GM12878 (cell line): ENCODE results near the gene KRT37. TPM values are rescaled to one million over a fixed set of nuclear protein-coding genes. Genes with fewer than 3 reads are reported as not detected.

Experiments
- ATAC-seq: fragments of 200-7000 bp; cut with Tn5 transposase; 3 replicates; pipeline ENCODE4 v1.9.1; 2020; ENCODE audit warnings: mild to moderate bottlenecking, moderate library complexity
- BruUV-seq: library from RNA; stranded (reverse); fragments of 400-500 nt; replicated peaks from 2 replicates; lab custom pipeline; 2021; lab: Mats Ljungman, UMichigan
- CTCF ChIA-PET: fragments of 300-600 bp; sonication (Branson Sonifier 250); formaldehyde crosslinking; extraction: SDS; loops from one replicate; lab custom pipeline; 2021; ENCODE audit warnings: inconsistent platforms; lab: Yijun Ruan, JAX
- POLR2A ChIA-PET: fragments of 350-600 bp; formaldehyde crosslinking; extraction: SDS; loops from one replicate; lab custom pipeline; 2021; ENCODE audit warnings: inconsistent platforms; lab: Charles Lee
- RAD21 ChIA-PET: fragments of 300-600 bp; sonication (Branson Sonifier 250); formaldehyde crosslinking; loops from one replicate; lab custom pipeline; 2023; ENCODE audit warnings: antibody characterized with exemption; ENCODE audit not compliant: unreplicated experiment; lab: Charles Lee
- SMC1A ChIA-PET: fragments of 300-600 bp; sonication (Branson Sonifier 250); formaldehyde crosslinking; loops from one replicate; lab custom pipeline; 2023; ENCODE audit not compliant: unreplicated experiment, uncharacterized antibody; lab: Charles Lee
- DNase-seq: peaks from one replicate; pipeline ENCODE4 v3.0.0-alpha.2; 2011; ENCODE audit warnings: low read depth, low spot score
- FAIRE-seq: peaks from 3 replicates; lab custom pipeline; 2011; peaks lifted over from hg19 to GRCh38; lab: Jason Lieb, UNC
- H2AFZ ChIP-seq: 2 replicates; pipeline ENCODE4 v1.6.0; 2011; ENCODE audit warnings: low read depth, low read length, control low read depth; ENCODE audit not compliant: control insufficient read depth
- H3K27ac ChIP-seq: 2 replicates; pipeline ENCODE4 v1.5.1; 2011; ENCODE audit warnings: control low read depth; ENCODE audit not compliant: control insufficient read depth, insufficient read depth
- H3K27me3 ChIP-seq, 2 experiments: replicated peaks in 1 of 2; 2 replicates each; pipeline versions ENCODE4 v1.6.0 to v1.6.1; 2011; ENCODE audit warnings: low read length in 1 of 2; ENCODE audit not compliant: control insufficient read depth in 2 of 2, insufficient read depth in 2 of 2
- H3K36me3 ChIP-seq, 2 experiments: 2 replicates each; pipeline ENCODE4 v1.5.1; 2011; ENCODE audit warnings: low read length in 1 of 2; ENCODE audit not compliant: control insufficient read depth in 2 of 2, insufficient read depth in 2 of 2
- H3K4me1 ChIP-seq: 2 replicates; pipeline ENCODE4 v1.6.1; 2011; ENCODE audit warnings: mild to moderate bottlenecking, low read length, moderate library complexity, mixed read lengths; ENCODE audit not compliant: control insufficient read depth, insufficient read depth
- H3K4me2 ChIP-seq: 2 replicates; pipeline ENCODE4 v1.6.0; 2011; ENCODE audit warnings: control low read depth; ENCODE audit not compliant: control insufficient read depth, insufficient read depth
- H3K4me3 ChIP-seq: fragments of 200-600 bp; sonication (generic); 2 replicates; pipeline ENCODE4 v1.5.1; 2016
- H3K79me2 ChIP-seq: 2 replicates; pipeline ENCODE4 v1.6.0; 2011; ENCODE audit warnings: low read length; ENCODE audit not compliant: control insufficient read depth, insufficient read depth
- H3K9ac ChIP-seq: 2 replicates; pipeline ENCODE4 v1.8.0; 2011; ENCODE audit warnings: low read length, control low read depth, mixed read lengths; ENCODE audit not compliant: control insufficient read depth, insufficient read depth
- H3K9me3 ChIP-seq: replicated peaks from 3 replicates; pipeline ENCODE4 v1.5.1; 2011; ENCODE audit warnings: mild to moderate bottlenecking, low read length; ENCODE audit not compliant: control insufficient read depth, insufficient read depth
- H4K20me1 ChIP-seq: 2 replicates; pipeline ENCODE4 v1.6.0; 2011; ENCODE audit not compliant: control insufficient read depth, insufficient read depth
- BACH1 ChIP-seq: fragments of 450-650 bp; IDR thresholded peaks from 2 replicates; pipeline ENCODE4 v1.6.1; 2017; ENCODE audit warnings: mild to moderate bottlenecking, borderline replicate concordance
- CREB1 ChIP-seq: IDR thresholded peaks from 2 replicates; pipeline ENCODE4 v1.6.1; 2012; ENCODE audit warnings: low read depth, mild to moderate bottlenecking, inconsistent platforms
- NFIC ChIP-seq: IDR thresholded peaks from 2 replicates; pipeline ENCODE4 v1.6.1; 2012; ENCODE audit warnings: low read depth, mild to moderate bottlenecking, inconsistent platforms, low read length, moderate library complexity
- PAX5 ChIP-seq: IDR thresholded peaks from 2 replicates; pipeline ENCODE4 v1.6.1; 2011; ENCODE audit warnings: low read depth, low read length, borderline replicate concordance
- SMAD5 ChIP-seq: IDR thresholded peaks from 2 replicates; pipeline ENCODE4 v1.6.1; 2016; ENCODE audit warnings: antibody characterized with exemption, low read depth
- SMARCA5 ChIP-seq: fragments of 450-650 bp; IDR thresholded peaks from 2 replicates; pipeline ENCODE4 v1.6.1; 2017; ENCODE audit warnings: mild to moderate bottlenecking
- STAT3 ChIP-seq: IDR thresholded peaks from 2 replicates; pipeline ENCODE4 v1.6.1; 2011; ENCODE audit warnings: low read depth, low read length, improper control_type of control experiment
- ZNF207 ChIP-seq: fragments of 450-650 bp; IDR thresholded peaks from 2 replicates; pipeline ENCODE4 v1.6.1; 2014; ENCODE audit warnings: antibody characterized with exemption, mild to moderate bottlenecking, borderline replicate concordance
- ZNF274 ChIP-seq: IDR thresholded peaks from one replicate; pipeline ENCODE4 v1.8.0; 2011; ENCODE audit not compliant: insufficient read length, insufficient read depth
- WGBS: methylation state at CpG from one replicate; pipeline ENCODE4 v1.1.6; 2016; ENCODE audit warnings: low lambda C conversion rate; ENCODE audit not compliant: insufficient replicate concordance, insufficient coverage; ENCODE audit errors: missing lambda C conversion rate; 5-methylcytosine and 5-hydroxymethylcytosine counted together
- in situ Hi-C: fragments of 300-500 bp; cut with MboI; formaldehyde crosslinking; loops from 9 replicates; pipeline ENCODE4 v1.14.3; 2018; ENCODE audit warnings: mixed read lengths
- intact Hi-C: fragments of 100-400 bp; cut with micrococcal nuclease; formaldehyde crosslinking; loops from one replicate; pipeline ENCODE4 v1.14.2; 2022; ENCODE audit not compliant: unreplicated experiment
- polyA plus RNA-seq, 11 experiments: library from polyadenylated mRNA; depleted of rRNA in 4 of 11; unstranded in 6 of 11; stranded (reverse) in 5 of 11; fragments of >200 nt; fragmentation: Nextera tagmentation in 4 of 11; fragmentation: Illumina TruSeq in 1 of 11; extraction: Ambion mirVana in 4 of 11; extraction: Trizol in 1 of 11; gene quantifications; 1 replicate in 1 of 11; 2 replicates in 10 of 11; pipeline versions ENCODE4 v1.2.1 to v1.2.3, GENCODE V29; 2011 to 2016; ENCODE audit warnings: inconsistent platforms in 2 of 11, missing spikeins in 2 of 11, low read depth in 1 of 11
- total RNA-seq, 4 experiments: library from RNA; depleted of rRNA in 3 of 4; stranded (reverse); fragments of >200 nt in 3 of 4; fragmentation: Illumina TruSeq in 1 of 4; extraction: Trizol in 1 of 4; gene quantifications; 2 replicates each; pipeline versions ENCODE4 v1.2.1 to v1.2.3, GENCODE V29; 2013 to 2021
- TF ChIP-seq, protein P1 (sequence below), 3 experiments: IDR thresholded peaks in 2 of 3; conservative IDR thresholded peaks in 1 of 3; 2 replicates each; pipeline ENCODE4 v1.5.1; 2011; ENCODE audit warnings: low read depth in 3 of 3, low read length in 3 of 3, mild to moderate bottlenecking in 3 of 3, control low read depth in 2 of 3, moderate library complexity in 2 of 3, inconsistent platforms in 1 of 3, mixed read lengths in 1 of 3; ENCODE audit not compliant: control insufficient read depth in 2 of 3, insufficient read depth in 1 of 3; ENCODE audit errors: extremely low read depth in 1 of 3

Gene KRT37
- total and polyA plus RNA-seq, 10 of the 15 experiments (the other 5 are each of a cell fraction or from before 2014, with no cell fraction given) = not detected

DNA sequence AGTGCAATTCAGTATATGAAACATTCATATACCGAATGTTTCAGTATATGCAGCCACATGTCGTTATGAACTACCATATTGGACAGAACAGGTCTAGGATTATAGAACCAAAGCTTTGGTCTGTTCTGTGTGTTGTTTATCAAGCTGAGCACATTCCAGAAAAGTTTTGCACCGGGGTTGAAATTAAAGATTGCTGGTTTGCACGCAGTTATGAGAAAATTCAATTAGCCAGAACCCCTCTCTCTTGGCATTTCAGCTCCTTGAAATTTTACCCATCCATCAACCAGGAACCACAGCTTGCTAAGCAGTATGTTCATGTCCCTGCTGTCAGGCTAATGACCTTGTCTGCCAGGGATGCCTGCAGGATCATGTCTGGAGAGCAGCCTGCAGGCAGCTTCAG lies 33.3 kb upstream of the KRT37 start:
- ATAC-seq (no peak), FAIRE-seq (no peak), DNase-seq (no peak)
- in situ Hi-C loops = no loop called here
- 5% methylated on average over 4 of the region's 4 CpGs for WGBS
- Histone ChIP-seq H3K79me2 (no peaks in the 10 kb centered on the region), H4K20me1 (no peaks in the 10 kb centered on the region; the same call in 1 of the 2 replicates), H3K27ac (no peak overlapping the region), H3K4me3 (no peak overlapping the region), H3K4me1 (no peaks in the 10 kb centered on the region), H3K27me3 (no peaks in the 10 kb centered on the region; a peak in 1 of 4 replicates), H3K4me2 (no peak overlapping the region), H3K9ac (no peak overlapping the region), H3K9me3 (no peaks in the 10 kb centered on the region), H2AFZ (no peak overlapping the region), H3K36me3 (no peaks in the 10 kb centered on the region)
- ChIA-PET RAD21 (interaction anchor here (1.0 kb wide), 1 partner anchor 11 kb away, joined by 3 read pairs; no protein-coding TSS in a partner anchor), POLR2A (no interaction called here), CTCF (interaction anchor here (0.7 to 1.2 kb wide), 2 partner anchors 29 to 91 kb away, joined by 3 to 5 read pairs; no protein-coding TSS in a partner anchor), SMC1A (no interaction called here)
- intact Hi-C loops = no loop called here
- BruUV-seq = no TSS peak
- TF ChIP-seq ZNF274 (no peak), PAX5 (no peak), NFIC (no peak), SMAD5 (no peak), CREB1 (no peak), SMARCA5 (no peak), ZNF207 (no peak), BACH1 (no peak)

DNA sequence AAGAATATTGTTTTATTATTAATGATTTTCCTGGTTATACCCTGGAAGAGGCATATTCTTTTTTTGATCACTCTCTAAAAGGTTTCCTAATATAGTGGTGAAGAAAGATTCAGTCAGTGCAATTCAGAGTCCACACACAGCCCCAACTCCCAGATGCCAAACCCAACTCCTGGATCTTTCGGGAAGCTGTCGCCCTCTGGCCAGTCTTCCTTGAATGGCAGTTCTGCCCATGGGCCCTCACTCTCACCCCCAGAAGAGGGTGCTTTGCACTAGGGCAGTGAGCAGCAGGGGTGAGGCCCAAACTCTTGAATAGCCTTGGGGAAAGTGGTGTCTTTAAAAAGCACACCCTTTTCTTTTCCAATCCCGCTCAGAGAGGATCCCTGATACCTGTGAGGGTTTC lies 31.8 kb upstream of the KRT37 start:
- H3K27ac ChIP-seq = no peak overlapping the region
- TF ChIP-seq STAT3 = no peak
- TF ChIP-seq, protein P1, sequence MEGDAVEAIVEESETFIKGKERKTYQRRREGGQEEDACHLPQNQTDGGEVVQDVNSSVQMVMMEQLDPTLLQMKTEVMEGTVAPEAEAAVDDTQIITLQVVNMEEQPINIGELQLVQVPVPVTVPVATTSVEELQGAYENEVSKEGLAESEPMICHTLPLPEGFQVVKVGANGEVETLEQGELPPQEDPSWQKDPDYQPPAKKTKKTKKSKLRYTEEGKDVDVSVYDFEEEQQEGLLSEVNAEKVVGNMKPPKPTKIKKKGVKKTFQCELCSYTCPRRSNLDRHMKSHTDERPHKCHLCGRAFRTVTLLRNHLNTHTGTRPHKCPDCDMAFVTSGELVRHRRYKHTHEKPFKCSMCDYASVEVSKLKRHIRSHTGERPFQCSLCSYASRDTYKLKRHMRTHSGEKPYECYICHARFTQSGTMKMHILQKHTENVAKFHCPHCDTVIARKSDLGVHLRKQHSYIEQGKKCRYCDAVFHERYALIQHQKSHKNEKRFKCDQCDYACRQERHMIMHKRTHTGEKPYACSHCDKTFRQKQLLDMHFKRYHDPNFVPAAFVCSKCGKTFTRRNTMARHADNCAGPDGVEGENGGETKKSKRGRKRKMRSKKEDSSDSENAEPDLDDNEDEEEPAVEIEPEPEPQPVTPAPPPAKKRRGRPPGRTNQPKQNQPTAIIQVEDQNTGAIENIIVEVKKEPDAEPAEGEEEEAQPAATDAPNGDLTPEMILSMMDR (IDR thresholded peaks at IDR 0.05 in 2 of 3, conservative IDR thresholded peaks at IDR 0.05 in 1 of 3; ENCODE audit: control insufficient read depth in 2 of 3, extremely low read depth in 1 of 3, insufficient read depth in 1 of 3, low read depth in 3 of 3, low read length in 3 of 3) = 0 out of 6 replicates have a peak, but pooled peaks of 1 of the 3 experiments have one; percentile 1
- no peaks in the 10 kb centered on the region; the same call in 1 of the 2 replicates for H4K20me1 ChIP-seq
- BruUV-seq = no TSS peak
- no peak overlapping the region for H3K4me3 ChIP-seq
- ChIA-PET CTCF (no interaction called here), SMC1A (no interaction called here), POLR2A (no interaction called here), RAD21 (no interaction called here)
- intact Hi-C loops = no loop called here
- no peak for DNase-seq
- no peaks in the 10 kb centered on the region for H3K79me2 ChIP-seq
- H3K4me2 ChIP-seq = no peak overlapping the region
- 39% methylated on average over 3 of the region's 3 CpGs for WGBS
- ATAC-seq = no peak
- no peaks in the 10 kb centered on the region for H3K9me3 ChIP-seq
- no peaks in the 10 kb centered on the region; a peak in 1 of 4 replicates for H3K27me3 ChIP-seq
- in situ Hi-C loops = no loop called here
- no peak overlapping the region for H3K9ac ChIP-seq
- no peak overlapping the region for H2AFZ ChIP-seq
- no peaks in the 10 kb centered on the region for H3K36me3 ChIP-seq
- FAIRE-seq = no peak
- H3K4me1 ChIP-seq = no peaks in the 10 kb centered on the region
